OCI-LY3 (cell line): ENCODE data around the gene RRP12.

Experiments
- EZH2phosphoT487 ChIP-seq: fragments of 200-600 bp; shearing (Covaris generic); IDR thresholded peaks from 2 replicates; pipeline ENCODE4 v1.6.1; 2018; ENCODE audit warnings: antibody characterized with exemption, mixed run types, low read depth
- TF ChIP-seq, protein P1 (sequence below): fragments of 200-600, 300-600 bp; sonication (generic); IDR thresholded peaks from 2 replicates; pipeline ENCODE4 v1.5.1; 2014; ENCODE audit warnings: antibody characterized with exemption, low read length, low read depth

DNA sequence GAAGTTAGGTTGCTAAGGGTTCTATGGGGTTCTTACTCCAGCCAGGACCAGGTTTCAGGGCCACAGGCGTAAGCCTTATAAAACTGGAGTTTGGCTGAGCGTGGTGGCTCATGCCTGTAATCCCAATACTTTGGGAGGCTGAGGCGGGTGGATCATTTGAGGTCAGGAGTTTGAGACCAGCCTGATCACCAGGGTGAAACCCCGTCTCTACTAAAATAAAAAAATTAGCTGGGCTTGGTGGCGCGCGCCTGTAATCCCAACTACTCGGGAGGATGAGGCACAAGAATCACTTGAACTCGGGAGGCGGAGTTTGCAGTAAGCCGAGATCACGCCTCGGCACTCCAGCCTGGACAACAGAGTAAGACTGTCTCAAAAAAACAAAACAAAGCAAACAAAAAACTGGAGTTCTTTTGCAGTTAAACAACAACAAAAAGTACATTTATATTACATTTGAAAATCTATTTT is 347 bp upstream of the RRP12 start:
- TF ChIP-seq, protein P1, sequence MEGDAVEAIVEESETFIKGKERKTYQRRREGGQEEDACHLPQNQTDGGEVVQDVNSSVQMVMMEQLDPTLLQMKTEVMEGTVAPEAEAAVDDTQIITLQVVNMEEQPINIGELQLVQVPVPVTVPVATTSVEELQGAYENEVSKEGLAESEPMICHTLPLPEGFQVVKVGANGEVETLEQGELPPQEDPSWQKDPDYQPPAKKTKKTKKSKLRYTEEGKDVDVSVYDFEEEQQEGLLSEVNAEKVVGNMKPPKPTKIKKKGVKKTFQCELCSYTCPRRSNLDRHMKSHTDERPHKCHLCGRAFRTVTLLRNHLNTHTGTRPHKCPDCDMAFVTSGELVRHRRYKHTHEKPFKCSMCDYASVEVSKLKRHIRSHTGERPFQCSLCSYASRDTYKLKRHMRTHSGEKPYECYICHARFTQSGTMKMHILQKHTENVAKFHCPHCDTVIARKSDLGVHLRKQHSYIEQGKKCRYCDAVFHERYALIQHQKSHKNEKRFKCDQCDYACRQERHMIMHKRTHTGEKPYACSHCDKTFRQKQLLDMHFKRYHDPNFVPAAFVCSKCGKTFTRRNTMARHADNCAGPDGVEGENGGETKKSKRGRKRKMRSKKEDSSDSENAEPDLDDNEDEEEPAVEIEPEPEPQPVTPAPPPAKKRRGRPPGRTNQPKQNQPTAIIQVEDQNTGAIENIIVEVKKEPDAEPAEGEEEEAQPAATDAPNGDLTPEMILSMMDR, result no peak
- TF ChIP-seq EZH2phosphoT487, result no peak
